ENCODE measurements around the gene DIO3.

DNA sequence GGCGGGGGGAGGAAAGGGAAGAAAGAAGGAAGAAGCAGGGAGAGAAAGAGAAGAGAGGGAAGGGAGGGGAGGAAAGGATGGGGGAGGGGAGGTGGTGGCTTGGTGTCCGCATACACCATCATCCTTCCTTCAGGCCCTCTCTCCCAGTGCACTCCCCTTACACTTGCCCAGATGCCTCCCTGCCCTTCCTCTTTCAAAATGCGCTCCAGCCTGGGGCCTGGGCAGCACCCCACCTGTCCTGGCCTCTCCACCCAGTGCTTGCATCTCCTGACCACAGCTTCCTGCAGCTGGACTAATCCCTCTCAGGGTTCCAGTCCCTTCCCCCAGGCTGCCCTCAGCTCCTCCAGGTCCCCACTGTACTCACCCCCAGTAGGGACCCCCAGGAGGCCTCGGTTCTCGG lies 12.6 kb upstream of the DIO3 start:
- no peak for TF ChIP-seq POLR2A (IDR thresholded peaks at IDR 0.05)
- no peak for TF ChIP-seq CTCF (IDR thresholded peaks at IDR 0.05)
